Left colon (tissue), 2 donors: ENCODE results near the gene CATSPERZ. TPM values are rescaled to one million over a fixed set of nuclear protein-coding genes. Genes with fewer than 3 reads are reported as not detected.

ENCODE experiments used
- ATAC-seq: fragments of 200-7000 bp; cut with Tn5 transposase; one replicate; pipeline ENCODE4 v1.9.1; 2020; ENCODE audit warnings: mild to moderate bottlenecking, moderate library complexity
- DNase-seq, 2 donors: peaks; one replicate each; pipeline ENCODE4 v3.0.0-alpha.2; 2020
- intact Hi-C, 2 donors: fragments of 100-400 bp; cut with DNase I in 1 of 2; cut with micrococcal nuclease in 1 of 2; formaldehyde crosslinking; loops; one replicate each; pipeline versions ENCODE4 v1.11.2 to v1.14.0; 2022; cut with DNase I, micrococcal nuclease
- total RNA-seq, 2 donors: library from RNA; stranded (reverse); fragmentation: NEBNext Ultra II Directional; extraction: Animal tissue kit (Norgen Biotek cat#: 25700); gene quantifications; one replicate each; pipeline ENCODE4 v1.2.1, GENCODE V29; 2021
- donor health status: DM: no; HTN: no; CAD: no.
- donor health status: DM: yes; HTN: yes; CAD: no.

CATSPERZ gene
- total RNA-seq, 2 donors from 2014 or later: 0.43 to 0.98 TPM

- DNase-seq (no peak), ATAC-seq (no peak)
- intact Hi-C loops: no loop called here
Observed at GRCh38 chr11:64263021-64263946, 36.9 kb upstream of the CATSPERZ start.

- no peak for DNase-seq
- intact Hi-C loops: no loop called here
- no peak for ATAC-seq
Observed at GRCh38 chr11:64263947-64264317, 36.2 kb upstream of the CATSPERZ start.

GRCh38 chr11:64264371-64264852 is 35.7 kb upstream of the CATSPERZ start:
- no peak for ATAC-seq
- no peak for DNase-seq
- intact Hi-C loops: no loop called here

GRCh38 chr11:64265176-64266160 is 34.7 kb upstream of the CATSPERZ start:
- no peak for ATAC-seq
- intact Hi-C loops: no loop called here

GRCh38 chr11:64266339-64266738 is 33.8 kb upstream of the CATSPERZ start:
- intact Hi-C loops: no loop called here
- no peak for ATAC-seq
- no peak for DNase-seq

More at GRCh38 chr11:64265176-64266160, 34.7 kb upstream of the CATSPERZ start:
- DNase-seq: no peak

GRCh38 chr11:64267207-64267945 is 32.8 kb upstream of the CATSPERZ start:
- DNase-seq: peak in 1 of 2 donors; percentile 37
- no peak for ATAC-seq
- intact Hi-C loops: no loop called here

GRCh38 chr11:64268025-64268892 is 31.9 kb upstream of the CATSPERZ start:
- DNase-seq: peak; percentile 83 to 85
- peak; percentile 25 for ATAC-seq
- intact Hi-C loops: no loop called here

- ATAC-seq: peak; percentile 25
- intact Hi-C loops: no loop called here
- peak; percentile 75 to 81 for DNase-seq
Observed at GRCh38 chr11:64268893-64269539, 31.1 kb upstream of the CATSPERZ start.

GRCh38 chr11:64269540-64270220 is 30.5 kb upstream of the CATSPERZ start:
- intact Hi-C loops: no loop called here
- peak; percentile 68 for ATAC-seq

GRCh38 chr11:64275031-64275800 is 24.9 kb upstream of the CATSPERZ start:
- no peak for DNase-seq
- intact Hi-C loops: no loop called here
- no peak for ATAC-seq

More at GRCh38 chr11:64269540-64270220, 30.5 kb upstream of the CATSPERZ start:
- peak; percentile 97 to 99 for DNase-seq

- intact Hi-C loops: no loop called here
- DNase-seq (no peak), ATAC-seq (no peak)
Observed at GRCh38 chr11:64275841-64276240, 24.3 kb upstream of the CATSPERZ start.

- DNase-seq (peak; percentile 76 to 85), ATAC-seq (peak; percentile 79)
- intact Hi-C loops: no loop called here
Observed at GRCh38 chr11:64276653-64277431, 23.3 kb upstream of the CATSPERZ start.

- DNase-seq (no peak), ATAC-seq (no peak)
- intact Hi-C loops: no loop called here
Observed at GRCh38 chr11:64278576-64279190, 21.5 kb upstream of the CATSPERZ start.

GRCh38 chr11:64281957-64282770 is 18.0 kb upstream of the CATSPERZ start:
- intact Hi-C loops: loop anchor here in 1 of 2 donors (10.0 kb wide), 1 partner anchor 77 kb away; the partner anchor contains the start of gene FERMT3
- ATAC-seq (no peak), DNase-seq (no peak)
